ENCODE measurements around the gene GNAQ. TPM values are rescaled to one million over a fixed set of nuclear protein-coding genes. Genes with fewer than 3 reads are reported as not detected.
"Not testable (repeated sequence)": the region's sequence is repeated elsewhere in the genome, so short reads cannot be mapped to it uniquely, and the experiment has no call there.

The GNAQ gene
- total RNA-seq, 1 donor from 2014 or later, result 16.2 TPM

DNA sequence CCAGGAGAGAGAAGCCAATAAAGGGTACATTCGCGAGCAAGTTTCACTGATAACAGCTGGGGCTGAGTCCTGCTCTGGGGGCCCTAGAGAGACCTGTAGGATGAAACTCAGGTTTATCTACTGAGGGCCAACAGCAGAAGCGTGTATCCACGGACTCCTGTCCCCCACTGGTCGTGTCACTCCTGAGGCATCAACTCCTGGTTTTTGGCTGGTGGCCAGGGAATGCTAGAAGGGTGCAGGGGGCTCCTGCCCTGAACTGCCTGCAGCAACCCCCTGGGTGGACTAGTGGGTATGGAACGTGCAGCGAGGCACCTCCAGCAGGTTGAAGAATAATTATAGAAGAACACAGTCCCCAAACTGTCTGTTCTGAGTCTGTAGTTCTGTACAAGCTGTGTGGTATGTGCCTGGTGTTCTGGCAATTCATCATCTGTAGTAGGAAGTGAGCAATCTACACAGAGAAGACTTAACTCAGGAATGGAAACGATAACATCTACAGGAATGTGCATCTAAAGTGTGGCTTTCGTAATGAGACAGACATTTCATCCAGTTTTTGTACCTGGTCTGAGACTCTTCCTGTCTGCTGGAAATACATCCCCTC lies 319.0 kb downstream of the GNAQ start:
- no peak for DNase-seq (ENCODE audit: low spot score)
- ATAC-seq, result no peak

DNA sequence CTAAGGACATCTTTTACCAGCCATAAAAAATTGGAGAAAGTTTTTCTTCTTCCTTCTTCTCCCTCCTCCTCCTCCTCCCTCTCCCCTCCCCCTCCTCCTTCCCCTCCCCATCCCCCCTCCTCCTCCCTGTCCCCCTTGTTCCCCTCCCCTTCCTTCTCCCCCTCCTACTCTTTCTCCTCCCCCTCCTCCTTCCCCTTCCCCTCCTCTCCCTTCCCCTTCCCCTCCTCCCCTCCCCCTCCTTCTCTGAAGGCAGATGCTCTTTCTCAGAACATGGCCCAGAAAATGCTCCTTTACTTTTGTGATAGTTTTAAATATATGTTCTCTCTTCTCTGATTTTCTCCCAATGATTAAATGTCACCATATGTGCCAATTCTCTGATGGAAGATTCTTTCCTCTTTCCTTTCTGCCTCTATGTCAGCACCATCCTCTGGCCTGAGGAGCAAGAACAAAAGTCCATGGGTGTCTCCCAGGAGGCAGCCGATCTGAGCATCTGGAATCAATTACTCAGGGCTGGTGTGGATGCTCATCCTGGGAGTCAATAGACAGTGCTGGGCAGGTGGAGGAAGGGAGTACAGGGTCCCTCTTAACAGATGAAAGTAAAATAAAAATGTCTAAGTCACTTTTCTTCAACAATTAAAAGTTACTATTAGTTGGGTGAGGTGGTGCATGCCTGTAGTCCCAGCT lies 320.5 kb downstream of the GNAQ start:
- no peak for DNase-seq (ENCODE audit: low spot score)

GRCh38 chr9:77710316-77710715 lies 321.3 kb downstream of the GNAQ start:
- no peak for ATAC-seq
- DNase-seq (ENCODE audit: low spot score), result no peak

More for the DNA sequence above, 320.5 kb downstream of the GNAQ start:
- ATAC-seq, result no peak

- ATAC-seq (no peak), DNase-seq (ENCODE audit: low spot score) (no peak)
Measured at GRCh38 chr9:77708064-77708815, 323.4 kb downstream of the GNAQ start.

- DNase-seq (ENCODE audit: low spot score) (no peak), ATAC-seq (peak; percentile 58)
Measured at GRCh38 chr9:77707383-77708063, 324.1 kb downstream of the GNAQ start.

DNA sequence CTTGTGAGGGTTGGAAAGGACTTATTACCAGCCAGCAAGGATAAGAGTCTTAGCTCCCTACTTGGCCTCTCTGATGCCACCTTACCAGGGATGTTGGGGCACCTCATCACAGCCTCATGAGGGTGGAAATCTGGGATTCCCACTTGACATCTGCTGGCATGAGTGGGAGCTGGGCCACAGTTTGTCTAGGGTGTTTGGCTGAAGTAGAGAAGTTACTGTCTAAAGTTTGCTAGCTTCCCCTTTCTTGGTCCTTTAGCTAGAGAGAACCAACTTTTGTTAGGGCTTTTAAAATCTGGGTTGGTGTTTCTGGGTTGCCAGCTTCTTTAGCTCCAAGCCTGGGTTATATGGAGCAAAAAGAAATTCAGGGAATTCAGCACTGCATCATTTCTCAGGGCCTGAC lies 326.0 kb downstream of the GNAQ start:
- no peak for ATAC-seq

GRCh38 chr9:77702521-77703390 lies 328.9 kb downstream of the GNAQ start:
- not testable (repeated sequence) for ATAC-seq; DNase-seq (ENCODE audit: low spot score)

More for the DNA sequence above, 326.0 kb downstream of the GNAQ start:
- no peak for DNase-seq (ENCODE audit: low spot score)

GRCh38 chr9:77697238-77697984 lies 334.2 kb downstream of the GNAQ start:
- no peak for DNase-seq (ENCODE audit: low spot score)
- ATAC-seq, result no peak

- DNase-seq (ENCODE audit: low spot score); ATAC-seq: not testable (repeated sequence)
Measured at GRCh38 chr9:77690723-77691122, 340.9 kb downstream of the GNAQ start.

DNA sequence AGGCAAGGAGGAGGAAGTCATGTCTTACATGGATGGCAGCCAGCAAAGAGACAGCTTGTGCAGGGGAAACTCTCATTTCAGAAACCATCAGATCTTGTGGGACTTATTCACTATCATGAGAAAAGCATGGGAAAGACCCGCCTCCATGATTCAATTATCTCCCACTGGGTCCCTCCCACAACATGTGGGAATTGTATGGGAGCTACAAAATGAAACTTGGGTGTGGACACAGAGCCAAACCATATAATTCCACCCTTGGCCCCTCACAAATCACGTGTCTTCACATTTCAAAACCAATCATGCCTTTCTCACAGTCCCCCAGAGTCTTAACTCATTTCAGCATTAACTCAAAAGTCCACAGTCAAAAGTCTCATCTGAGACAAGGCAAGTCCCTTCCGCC lies 341.5 kb downstream of the GNAQ start:
- ATAC-seq; DNase-seq (ENCODE audit: low spot score): not testable (repeated sequence)

- ATAC-seq; DNase-seq (ENCODE audit: low spot score): not testable (repeated sequence)
Measured at GRCh38 chr9:77687737-77688136, 343.9 kb downstream of the GNAQ start.

DNA sequence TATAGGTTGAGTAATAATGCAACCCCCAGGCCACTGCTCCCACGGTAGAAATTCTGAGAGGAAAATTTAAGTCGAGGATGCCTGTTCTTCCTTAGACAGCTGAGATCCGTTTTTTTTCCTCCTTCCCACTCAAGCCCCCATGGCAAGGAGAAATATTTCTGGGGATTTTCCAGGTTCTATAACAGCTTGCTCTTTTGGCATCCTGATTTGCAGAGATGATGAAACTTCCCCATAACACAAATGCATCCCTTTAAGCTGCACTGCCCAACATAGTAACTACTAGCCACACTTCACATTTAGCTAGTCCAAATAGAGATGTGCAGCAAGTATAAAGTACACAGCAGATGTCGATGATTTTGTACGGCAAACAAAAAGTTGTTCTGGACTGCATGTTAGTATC lies 351.0 kb downstream of the GNAQ start:
- no peak for ATAC-seq
- no peak for DNase-seq (ENCODE audit: low spot score)

DNA sequence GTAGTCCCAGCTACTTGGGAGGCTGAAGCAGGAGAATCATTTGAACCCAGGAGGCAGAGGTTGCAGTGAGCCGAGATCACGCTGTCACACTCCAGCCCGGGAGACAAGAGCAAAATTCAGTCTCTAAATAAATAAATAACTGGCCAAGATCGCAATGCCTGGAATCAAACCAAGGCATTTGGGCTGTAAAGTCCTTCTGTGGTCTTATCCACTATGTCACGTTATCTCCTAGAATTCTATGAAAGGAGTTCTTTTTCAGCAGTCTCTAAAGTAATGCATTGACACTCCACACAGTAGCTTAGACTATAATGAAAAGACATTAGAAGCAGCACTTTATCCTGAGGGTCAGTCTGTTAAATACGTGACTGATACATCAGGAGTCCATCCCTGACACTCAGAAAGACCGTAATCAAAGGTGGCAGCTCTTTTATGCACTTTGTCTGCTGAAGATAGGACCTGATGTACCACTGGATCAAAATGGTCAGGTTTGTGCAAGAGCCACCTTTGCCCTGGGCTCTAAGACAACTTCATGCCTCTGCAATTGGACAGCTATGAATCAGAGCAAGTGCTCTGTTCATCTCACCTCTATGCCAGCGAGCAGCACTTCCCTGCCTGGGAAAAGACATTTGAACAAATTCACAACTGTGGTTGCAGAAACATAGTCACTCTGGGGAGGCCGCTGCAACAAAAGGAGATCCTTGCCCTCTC lies 351.8 kb downstream of the GNAQ start:
- ATAC-seq, result peak; percentile 98
- DNase-seq (ENCODE audit: low spot score), result peak; percentile 80

GRCh38 chr9:77679088-77679487 lies 352.5 kb downstream of the GNAQ start:
- no peak for DNase-seq (ENCODE audit: low spot score)
- ATAC-seq, result no peak

- ATAC-seq (peak; percentile 35), DNase-seq (ENCODE audit: low spot score) (peak; percentile 51)
Measured at GRCh38 chr9:77677957-77678535, 353.6 kb downstream of the GNAQ start.

- DNase-seq (ENCODE audit: low spot score), result no peak
- no peak for ATAC-seq
Measured at GRCh38 chr9:77677397-77677796, 354.2 kb downstream of the GNAQ start.

GRCh38 chr9:77673941-77674791 lies 357.4 kb downstream of the GNAQ start:
- DNase-seq (ENCODE audit: low spot score) (no peak), ATAC-seq (no peak)

DNA sequence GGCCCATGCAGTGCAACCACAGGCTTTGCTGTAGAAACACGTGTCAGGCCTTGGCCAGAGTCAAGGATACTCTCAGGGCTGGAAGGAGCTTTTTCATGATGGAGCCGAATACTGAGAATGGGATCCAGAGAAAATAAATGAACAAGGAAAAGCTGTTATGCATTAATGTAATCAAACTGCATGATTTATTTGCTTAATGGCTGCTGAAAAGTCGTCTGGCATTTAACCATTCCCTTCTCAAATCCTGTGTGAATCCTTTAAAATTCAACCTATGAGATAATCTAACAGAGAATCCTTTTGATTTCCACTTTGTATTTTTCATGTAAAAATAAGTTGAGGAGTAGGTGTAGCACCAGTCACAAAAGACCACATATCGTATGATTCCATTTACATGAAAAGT lies 359.4 kb downstream of the GNAQ start:
- DNase-seq (ENCODE audit: low spot score) (no peak), ATAC-seq (no peak)

Data from left lobe of liver (tissue), 2 donors.